ENCODE measurements around the gene CDH5.

DNA sequence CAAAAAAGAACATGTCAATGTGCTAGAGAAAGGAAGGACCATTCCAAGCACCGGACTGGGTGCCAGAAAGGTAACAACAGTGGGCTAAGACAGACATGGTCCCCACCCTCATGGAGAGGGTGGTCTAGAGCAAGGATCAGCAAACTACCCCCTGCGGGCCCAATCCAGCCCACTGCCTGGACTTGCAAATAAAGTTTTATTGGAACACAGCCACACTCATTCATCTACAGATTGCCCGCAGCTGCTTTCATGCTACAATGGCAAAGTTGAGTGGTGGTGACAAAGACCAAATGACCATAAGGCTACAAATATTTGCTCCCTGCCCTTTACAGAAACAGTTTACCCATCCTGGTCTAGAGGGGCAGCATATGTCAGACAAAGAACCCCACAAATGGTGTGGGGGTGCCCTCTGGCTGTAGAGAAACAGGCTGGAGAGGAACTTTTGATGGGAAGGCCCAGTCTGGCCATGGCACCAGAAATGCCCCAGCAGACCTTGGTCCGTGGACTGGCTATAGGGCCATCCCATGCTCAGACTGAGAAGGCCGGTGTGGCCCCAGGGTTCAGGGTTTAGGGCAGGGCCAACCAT is 15.2 kb downstream of the CDH5 start:
- TF ChIP-seq EZH2 (IDR thresholded peaks at IDR 0.05; ENCODE audit: insufficient read depth, poor library complexity, severe bottlenecking) (no peak), EZH2phosphoT487 (IDR thresholded peaks at IDR 0.05; ENCODE audit: insufficient read depth, low read depth) (no peak)
